ENCODE data around the gene ROPN1.
"Not testable (repeated sequence)": the region's sequence is repeated elsewhere in the genome, so short reads cannot be mapped to it uniquely, and the experiment has no call there.

The ROPN1 gene

DNA sequence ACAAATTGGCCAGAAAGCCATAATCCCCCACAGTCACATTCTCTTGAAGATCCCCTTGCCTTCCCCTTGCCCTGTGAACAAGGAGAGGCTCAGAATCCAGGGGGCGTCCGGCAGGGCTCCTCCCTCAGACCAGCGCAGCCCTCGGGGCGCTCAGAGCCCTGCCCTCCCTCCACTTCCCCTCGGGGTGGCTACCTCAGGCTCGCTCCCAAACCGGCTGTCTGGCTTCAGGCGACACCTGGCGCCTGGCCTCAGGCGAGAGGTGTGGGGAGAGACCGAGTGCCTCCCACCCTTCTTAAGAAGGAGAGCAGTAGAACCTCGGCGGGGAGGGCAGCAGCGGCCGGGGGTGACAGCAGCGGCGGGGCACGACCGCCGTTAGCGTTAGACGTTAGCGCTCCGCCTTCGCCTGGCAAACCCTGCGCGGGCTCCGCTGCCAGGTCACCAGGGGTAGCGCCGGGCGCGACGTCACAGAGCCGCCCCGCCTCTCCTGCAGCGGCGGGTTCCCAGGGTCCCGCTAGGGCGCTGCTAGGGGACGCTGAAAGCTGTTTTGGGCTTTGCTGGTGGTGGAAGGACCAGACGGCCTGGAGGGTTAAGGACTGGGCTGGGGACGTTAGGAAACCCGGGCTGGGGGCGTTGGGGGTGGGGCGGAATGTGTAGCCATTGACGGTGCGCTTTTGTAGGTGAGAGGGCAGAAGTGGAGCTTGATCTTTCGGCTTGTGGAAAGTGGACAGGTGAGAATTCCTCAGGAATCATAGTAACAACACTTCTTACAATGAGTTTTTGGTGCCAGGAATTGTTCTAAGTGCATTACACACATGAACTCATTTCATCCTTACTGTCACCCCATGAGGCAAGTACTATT lies at the start of gene ROPN1:
Gene ROPN1, minus strand, starts transcription at position 395 of the 859 bp plus-strand sequence. CDS start 11,643 bp downstream, outside the sequence.
- FAIRE-seq: peak; percentile 71
- DNase-seq (ENCODE audit: insufficient read length, low spot score): not testable (repeated sequence)

GRCh38 chr3:124041553-124041952 lies 49.6 kb upstream of the ROPN1 start:
- DNase-seq (ENCODE audit: insufficient read length, low spot score) (no peak), FAIRE-seq (no peak)

GRCh38 chr3:124037326-124037725 lies 45.4 kb upstream of the ROPN1 start:
- no peak for FAIRE-seq

DNA sequence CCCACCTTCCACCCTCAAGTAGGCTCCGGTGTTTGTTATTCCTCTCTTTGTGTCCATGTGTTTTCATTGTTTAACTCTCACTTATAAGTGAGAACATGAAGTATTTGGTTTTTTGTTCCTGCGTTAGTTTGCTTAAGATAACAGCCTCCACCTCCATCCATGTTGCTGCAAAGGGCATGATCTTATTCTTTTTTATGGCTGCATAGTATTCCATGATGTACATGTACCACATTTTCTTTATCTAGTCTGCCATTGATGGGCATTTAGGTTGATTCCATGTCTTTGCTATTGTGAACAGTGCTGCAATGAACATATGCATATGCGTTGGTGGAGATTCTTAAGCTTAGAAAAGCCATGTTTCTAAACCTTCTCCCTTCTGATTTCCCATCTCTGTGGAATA lies 44.3 kb upstream of the ROPN1 start:
- DNase-seq (ENCODE audit: insufficient read length, low spot score); FAIRE-seq: not testable (repeated sequence)

More at GRCh38 chr3:124037326-124037725, 45.4 kb upstream of the ROPN1 start:
- no peak for DNase-seq (ENCODE audit: insufficient read length, low spot score)

GRCh38 chr3:124035463-124036121 lies 43.7 kb upstream of the ROPN1 start:
- FAIRE-seq (no peak), DNase-seq (ENCODE audit: insufficient read length, low spot score) (no peak)

DNA sequence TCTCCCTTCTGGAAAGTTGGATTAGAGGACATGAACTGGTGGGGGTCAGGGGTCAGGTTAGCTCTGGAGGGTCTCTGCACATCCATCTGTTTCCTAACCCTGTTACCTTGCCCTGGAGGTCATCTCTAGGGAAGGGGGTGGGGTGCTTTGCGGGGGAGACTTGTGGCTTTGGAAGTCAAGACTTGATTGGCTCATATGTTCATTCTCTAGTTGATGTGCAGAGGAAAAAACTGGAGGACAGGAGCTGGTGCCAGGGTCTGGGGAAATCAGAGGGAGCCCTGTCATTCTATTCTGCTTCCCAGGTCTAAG lies 42.9 kb upstream of the ROPN1 start:
- no peak for DNase-seq (ENCODE audit: insufficient read length, low spot score)
- FAIRE-seq: no peak

DNA sequence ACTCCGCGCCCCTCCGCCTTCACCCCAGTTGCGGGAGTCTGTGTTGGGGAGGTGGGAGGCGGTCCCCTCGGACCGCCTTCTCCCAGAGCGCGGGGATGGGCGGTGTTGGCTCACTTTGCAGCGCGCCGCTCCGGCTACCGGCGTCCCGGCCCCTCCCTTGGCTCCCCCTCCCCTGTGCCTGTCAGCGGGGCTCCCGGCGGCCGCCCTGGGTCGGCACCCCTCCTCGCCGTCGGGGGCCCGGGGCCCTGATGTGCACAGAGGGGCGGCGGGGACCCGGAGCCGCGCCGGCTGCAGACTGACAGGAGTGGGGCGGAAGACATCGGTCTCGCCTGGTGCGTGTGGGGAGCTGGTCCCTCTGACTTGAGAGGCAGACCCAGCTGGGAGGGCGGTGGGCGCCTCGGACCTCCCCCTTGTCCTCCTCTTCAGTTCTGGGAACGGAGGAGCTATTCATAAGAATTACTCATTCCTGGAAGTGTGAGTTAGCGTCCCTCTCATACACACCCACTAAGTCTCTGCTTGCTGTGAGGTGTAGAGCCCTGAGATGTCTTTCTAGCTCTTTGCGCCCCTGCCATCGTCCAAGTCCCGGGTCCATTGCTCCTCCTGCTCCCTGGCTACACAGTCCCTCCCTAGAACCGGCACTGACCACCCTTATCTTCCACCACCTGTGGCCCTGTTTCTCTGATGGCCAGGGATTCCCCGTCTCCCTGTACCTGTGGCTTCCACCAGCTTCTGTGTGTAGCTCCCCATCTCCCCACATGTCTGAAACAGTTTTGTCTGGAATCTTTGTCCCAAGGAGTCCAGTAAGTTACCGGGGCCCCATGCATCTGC lies 42.3 kb upstream of the ROPN1 start:
- FAIRE-seq: no peak
- no peak for DNase-seq (ENCODE audit: insufficient read length, low spot score)

DNA sequence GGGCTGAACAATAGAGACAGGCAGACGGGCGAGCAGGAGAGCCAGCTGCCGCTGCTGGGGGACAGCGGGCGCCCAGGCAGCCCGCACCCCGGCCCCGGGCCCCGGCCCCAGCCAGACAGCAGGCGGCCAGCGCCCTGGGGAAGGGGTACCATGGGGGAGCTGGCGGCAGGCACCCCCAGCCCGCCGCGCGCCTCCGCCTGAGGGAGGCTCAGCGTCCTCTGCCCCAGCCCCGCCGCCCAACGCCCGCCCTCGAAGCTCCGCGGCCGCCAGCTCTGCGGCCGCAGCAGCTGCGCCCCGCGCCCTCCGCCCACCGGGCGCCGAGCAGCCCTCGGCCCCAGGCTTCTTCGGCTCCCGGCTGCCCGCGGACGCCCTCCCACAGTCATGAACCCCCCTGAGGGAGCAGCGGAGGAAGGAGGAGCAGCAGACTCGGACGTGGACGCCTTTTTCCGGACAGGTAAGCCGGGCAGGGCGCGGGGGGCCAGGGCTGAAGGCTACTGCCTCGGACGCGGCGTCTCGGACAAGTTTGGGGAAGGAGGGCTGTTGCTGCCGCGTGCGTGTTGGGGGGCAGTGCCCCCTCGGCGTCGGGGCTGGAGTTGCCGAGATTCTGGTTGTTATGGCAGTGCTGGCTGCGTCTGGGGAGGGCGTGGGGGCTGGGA lies 41.6 kb upstream of the ROPN1 start, which contains the start of gene KALRN:
Gene KALRN, plus strand, starts transcription at position 10 of the 656 bp plus-strand sequence.
- DNase-seq (ENCODE audit: insufficient read length, low spot score) (no peak), FAIRE-seq (no peak)

GRCh38 chr3:124032881-124033359 lies 41.0 kb upstream of the ROPN1 start:
- FAIRE-seq (no peak), DNase-seq (ENCODE audit: insufficient read length, low spot score) (peak; percentile 91)

- no peak for DNase-seq (ENCODE audit: insufficient read length, low spot score)
- no peak for FAIRE-seq
These were observed 40.5 kb upstream of the ROPN1 start for GRCh38 chr3:124032311-124032880.

- no peak for DNase-seq (ENCODE audit: insufficient read length, low spot score)
These were observed 34.6 kb upstream of the ROPN1 start for GRCh38 chr3:124026516-124026915.

DNA sequence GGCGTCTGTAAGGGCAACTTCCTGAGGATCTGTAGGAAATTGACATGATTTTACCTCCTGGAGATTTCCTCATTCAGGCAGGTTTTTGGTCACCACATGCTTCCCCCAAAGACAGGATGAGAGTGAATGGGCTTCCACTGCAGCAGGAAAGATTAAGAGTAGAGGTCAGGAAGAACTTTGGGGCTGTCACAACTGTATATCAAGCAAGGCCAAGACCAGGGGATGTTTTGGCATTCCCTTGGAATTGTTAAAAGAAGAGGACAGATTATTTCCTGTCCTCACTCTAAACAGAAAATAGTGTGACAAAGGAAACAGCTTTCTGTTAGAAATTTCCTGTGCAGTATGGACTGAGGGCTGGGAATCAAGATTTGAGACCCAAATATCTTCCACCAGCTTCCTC lies 31.6 kb upstream of the ROPN1 start:
- peak; percentile 54 for FAIRE-seq
- DNase-seq (ENCODE audit: insufficient read length, low spot score): not testable (repeated sequence)

More at GRCh38 chr3:124026516-124026915, 34.6 kb upstream of the ROPN1 start:
- no peak for FAIRE-seq

DNA sequence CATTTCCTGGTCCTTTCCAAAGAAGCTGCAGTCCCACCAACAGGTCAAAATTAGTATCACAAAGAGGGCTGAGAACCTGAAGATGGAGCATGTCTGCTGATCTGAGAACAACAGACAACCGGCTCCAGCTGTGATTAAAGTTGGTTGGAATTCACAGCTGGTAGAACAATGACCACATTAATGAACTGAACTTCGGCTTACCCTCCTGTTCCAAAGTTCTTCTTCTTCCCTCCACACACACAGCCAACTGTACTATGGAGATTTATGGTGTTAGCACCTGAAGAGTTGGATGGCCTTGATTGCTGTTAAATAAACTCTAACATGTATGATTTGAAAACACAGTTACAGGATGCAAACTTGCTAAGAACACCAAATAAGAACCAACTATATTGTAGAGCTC lies 27.4 kb upstream of the ROPN1 start:
- DNase-seq (ENCODE audit: insufficient read length, low spot score): no peak
- FAIRE-seq: no peak

- FAIRE-seq; DNase-seq (ENCODE audit: insufficient read length, low spot score): not testable (repeated sequence)
These were observed 25.6 kb upstream of the ROPN1 start for GRCh38 chr3:124017502-124017901.

GRCh38 chr3:124016483-124016882 lies 24.6 kb upstream of the ROPN1 start:
- DNase-seq (ENCODE audit: insufficient read length, low spot score): not testable (repeated sequence)
- peak; percentile 8 for FAIRE-seq

DNA sequence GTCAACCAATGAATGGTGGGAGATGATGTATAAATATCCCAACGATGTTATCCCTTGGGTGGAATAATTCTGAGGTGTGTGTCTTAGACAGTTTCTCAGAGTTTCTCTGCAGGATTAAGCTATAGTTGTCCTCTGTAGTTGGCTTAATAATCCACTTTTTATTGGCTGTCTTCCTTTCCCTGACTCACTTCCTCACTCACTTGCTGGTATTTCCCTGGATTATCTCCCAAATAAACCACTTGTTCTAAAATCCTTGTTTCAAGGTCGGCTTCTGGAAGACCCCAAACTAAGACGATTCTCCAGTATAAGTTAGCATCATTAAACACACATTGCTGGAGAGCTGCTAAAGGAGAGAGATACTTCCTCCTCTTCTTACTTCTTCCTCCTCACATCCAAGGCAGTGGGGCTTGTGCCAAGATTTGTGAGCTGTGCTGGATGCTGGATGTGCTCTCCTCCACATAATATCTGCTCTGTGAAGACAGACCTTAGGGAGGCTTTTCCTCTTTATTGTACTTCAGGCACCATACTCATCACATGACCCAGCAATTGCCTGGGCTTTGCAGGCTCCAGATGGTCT lies 22.5 kb upstream of the ROPN1 start:
- no peak for FAIRE-seq
- DNase-seq (ENCODE audit: insufficient read length, low spot score): no peak

DNA sequence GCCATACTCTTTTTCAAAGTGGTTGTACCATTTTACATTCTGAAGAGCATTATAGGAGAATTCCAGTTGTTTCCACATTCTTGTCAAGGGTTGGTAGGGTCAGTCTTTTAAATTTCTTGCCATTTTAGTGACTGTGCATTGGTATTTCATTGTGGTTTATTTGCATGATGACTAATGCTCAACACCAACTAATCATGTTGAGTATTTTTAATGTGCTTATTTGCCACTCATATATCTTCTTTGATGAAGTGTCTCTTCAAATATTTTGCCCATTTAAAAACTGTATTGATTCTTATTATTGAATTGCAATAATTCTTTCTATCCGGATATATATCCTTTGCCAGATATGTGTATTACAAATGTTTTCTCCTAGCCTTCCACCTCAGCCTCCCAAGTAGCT lies 16.4 kb upstream of the ROPN1 start:
- FAIRE-seq; DNase-seq (ENCODE audit: insufficient read length, low spot score): not testable (repeated sequence)

GRCh38 chr3:124007186-124007585 lies 15.3 kb upstream of the ROPN1 start:
- no peak for FAIRE-seq
- DNase-seq (ENCODE audit: insufficient read length, low spot score): no peak

DNA sequence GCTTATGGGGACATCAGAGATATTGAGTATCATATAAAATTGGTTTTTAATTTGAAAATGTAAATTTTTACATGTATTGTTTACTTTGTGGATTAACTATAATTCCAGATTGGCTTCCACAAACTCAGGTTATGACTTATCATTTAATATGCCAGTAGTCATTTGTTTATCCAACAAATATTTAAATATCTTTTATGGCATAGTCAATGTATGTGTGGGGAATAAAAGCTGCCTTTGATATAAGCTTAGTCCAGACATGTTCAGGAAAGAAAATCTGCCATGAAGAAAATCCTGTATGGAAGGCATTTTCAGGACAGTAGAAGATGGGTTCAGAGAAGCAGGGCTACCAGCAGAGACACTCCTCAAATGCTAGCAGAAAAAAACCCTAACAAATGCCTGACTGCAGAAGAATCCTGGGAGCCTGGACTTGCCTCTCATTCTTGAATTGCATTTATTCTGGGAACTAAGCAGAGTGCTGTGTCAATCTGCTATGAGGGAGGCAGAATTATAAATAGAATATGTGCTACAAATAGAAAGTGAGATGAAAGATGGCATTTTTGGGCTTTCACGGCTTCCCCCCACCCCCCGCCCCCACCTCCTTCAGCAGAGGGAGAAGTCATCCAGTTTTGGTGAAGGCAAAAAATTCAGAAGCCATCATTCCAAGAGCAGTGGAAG lies 10.6 kb upstream of the ROPN1 start:
- not testable (repeated sequence) for DNase-seq (ENCODE audit: insufficient read length, low spot score); FAIRE-seq
